Astrocyte (in vitro differentiated cells and primary cell): ENCODE data around the gene PLEKHG4B. TPM values are rescaled to one million over a fixed set of nuclear protein-coding genes. Genes with fewer than 3 reads are reported as not detected.

ENCODE experiments used
- DNase-seq: peaks from one replicate; pipeline ENCODE4 v3.0.0-alpha.2; 2010; ENCODE audit warnings: low read depth
- FAIRE-seq: peaks from 2 replicates; lab custom pipeline; 2011; peaks lifted over from hg19 to GRCh38; lab: Jason Lieb, UNC
- H2AFZ ChIP-seq: 2 replicates; pipeline ENCODE4 v1.6.0; 2012; ENCODE audit warnings: low read depth, low read length, inconsistent platforms
- H3K27ac ChIP-seq: 2 replicates; pipeline ENCODE4 v1.5.1; 2011; ENCODE audit warnings: low read depth, low read length, inconsistent platforms
- H3K27me3 ChIP-seq: 2 replicates; pipeline ENCODE4 v1.6.0; 2011; ENCODE audit warnings: low read length, inconsistent platforms; ENCODE audit not compliant: insufficient read depth
- H3K36me3 ChIP-seq: 2 replicates; pipeline ENCODE4 v1.5.1; 2011; ENCODE audit warnings: low read length, inconsistent platforms; ENCODE audit not compliant: insufficient read depth
- H3K4me1 ChIP-seq: 2 replicates; pipeline ENCODE4 v1.5.1; 2011; ENCODE audit warnings: low read length, inconsistent platforms; ENCODE audit not compliant: insufficient read depth
- H3K4me2 ChIP-seq: 2 replicates; pipeline ENCODE4 v1.6.0; 2012; ENCODE audit warnings: low read length, inconsistent platforms
- H3K4me3 ChIP-seq: 2 replicates; pipeline ENCODE4 v1.5.1; 2011; ENCODE audit warnings: low read depth, mild to moderate bottlenecking, low read length, inconsistent platforms; ENCODE audit not compliant: insufficient read depth
- H3K79me2 ChIP-seq: 2 replicates; pipeline ENCODE4 v1.6.0; 2012; ENCODE audit warnings: mild to moderate bottlenecking, low read length, inconsistent platforms; ENCODE audit not compliant: insufficient read depth
- H3K9ac ChIP-seq: 2 replicates; pipeline ENCODE4 v1.6.0; 2012; ENCODE audit warnings: mild to moderate bottlenecking, low read length, inconsistent platforms
- H3K9me3 ChIP-seq: 2 replicates; pipeline ENCODE4 v1.5.1; 2012; ENCODE audit warnings: low read depth, mild to moderate bottlenecking, low read length, inconsistent platforms; ENCODE audit not compliant: insufficient read depth
- H4K20me1 ChIP-seq: 2 replicates; pipeline ENCODE4 v1.6.0; 2012; ENCODE audit warnings: low read length, inconsistent platforms; ENCODE audit not compliant: insufficient read depth
- H3K27ac Mint-ChIP-seq: one replicate; pipeline ENCODE4 v1.8.0; 2021; ENCODE audit warnings: mild to moderate bottlenecking, mixed read lengths; ENCODE audit not compliant: unreplicated experiment
- H3K27me3 Mint-ChIP-seq: one replicate; pipeline ENCODE4 v1.8.0; 2021; ENCODE audit warnings: low read depth, mixed read lengths; ENCODE audit not compliant: unreplicated experiment
- H3K36me3 Mint-ChIP-seq: one replicate; pipeline ENCODE4 v1.8.0; 2021; ENCODE audit warnings: low read depth, mixed read lengths; ENCODE audit not compliant: unreplicated experiment
- H3K4me1 Mint-ChIP-seq: one replicate; pipeline ENCODE4 v1.8.0; 2021; ENCODE audit warnings: low read depth, mixed read lengths; ENCODE audit not compliant: unreplicated experiment
- H3K4me3 Mint-ChIP-seq: one replicate; pipeline ENCODE4 v1.8.0; 2021; ENCODE audit warnings: mild to moderate bottlenecking, moderate library complexity, mixed read lengths; ENCODE audit not compliant: unreplicated experiment
- H3K9me3 Mint-ChIP-seq: one replicate; pipeline ENCODE4 v1.8.0; 2021; ENCODE audit warnings: mild to moderate bottlenecking, mixed read lengths; ENCODE audit not compliant: unreplicated experiment
- EZH2 ChIP-seq: IDR thresholded peaks from 2 replicates; pipeline ENCODE4 v1.6.1; 2012; ENCODE audit warnings: mild to moderate bottlenecking, low read length, inconsistent platforms; ENCODE audit not compliant: insufficient read depth
- total RNA-seq: library from RNA; stranded (reverse); gene quantifications from 2 replicates; pipeline ENCODE4 v1.2.1, GENCODE V29; 2021
- TF ChIP-seq, protein P1 (sequence below): IDR thresholded peaks from 2 replicates; pipeline ENCODE4 v1.5.1; 2011; ENCODE audit warnings: low read depth, mild to moderate bottlenecking, inconsistent platforms, low read length, moderate library complexity; ENCODE audit not compliant: insufficient read depth

PLEKHG4B gene
- total RNA-seq, 1 donor from 2014 or later: 8.1 TPM

DNA sequence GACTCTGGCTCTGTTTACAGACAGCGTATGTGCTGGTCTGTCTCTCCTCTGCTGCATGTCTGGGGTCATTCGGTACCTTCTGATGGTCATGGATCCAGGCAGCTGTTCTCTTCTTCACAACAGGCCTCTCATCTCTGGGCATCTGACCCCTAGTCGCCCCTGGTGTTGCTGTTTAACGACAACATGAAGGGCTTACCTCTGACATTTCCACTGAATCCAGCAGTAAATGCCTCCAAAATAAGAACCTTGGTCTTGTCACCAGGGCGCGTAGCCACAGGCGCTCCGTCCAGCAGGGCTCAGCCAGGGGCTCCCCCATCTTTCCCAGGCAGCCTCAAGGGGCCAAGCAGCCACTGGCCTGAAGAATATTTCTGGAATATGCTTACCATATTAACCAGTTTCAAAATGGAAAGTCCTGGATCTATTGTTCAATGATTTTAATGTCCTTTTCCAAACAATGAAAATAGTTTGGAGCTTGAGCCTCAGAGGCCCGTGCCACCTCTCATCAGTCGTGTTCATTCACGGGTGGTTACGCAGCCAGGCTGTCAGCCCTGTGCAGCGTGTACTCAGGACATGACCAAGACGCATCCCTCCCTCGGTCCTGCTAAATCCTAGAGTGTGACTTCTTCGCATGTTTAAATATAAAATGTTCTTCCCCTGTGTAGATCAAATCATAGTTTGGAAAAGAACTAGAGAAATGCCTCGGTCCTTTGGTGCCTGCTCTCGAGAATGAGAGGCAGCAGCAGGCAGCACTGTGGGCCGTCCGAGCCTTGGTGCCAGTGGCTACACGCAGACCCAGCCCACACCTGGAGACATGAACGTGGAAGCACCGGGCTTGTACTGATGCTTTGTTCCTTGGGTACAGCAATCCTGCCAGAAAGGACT is 69.2 kb downstream of the PLEKHG4B start:
- Histone ChIP-seq H4K20me1 (no peaks in the 10 kb centered on the region), H3K4me3 (no peak overlapping the region), H2AFZ (no peak overlapping the region), H3K4me2 (peak overlapping the region; percentile 79), H3K4me1 (peaks cover 33% of the 10 kb centered on the region), H3K36me3 (no peaks in the 10 kb centered on the region), H3K9me3 (no peaks in the 10 kb centered on the region), H3K79me2 (no peaks in the 10 kb centered on the region), H3K27me3 (no peaks in the 10 kb centered on the region), H3K9ac (peak overlapping the region; percentile 79), H3K27ac (peak overlapping the region; percentile 91)
- H3K4me3 Mint-ChIP-seq: no peak overlapping the region
- peaks cover 2% of the 10 kb centered on the region for H3K36me3 Mint-ChIP-seq
- TF ChIP-seq EZH2: no peak
- TF ChIP-seq, protein P1, sequence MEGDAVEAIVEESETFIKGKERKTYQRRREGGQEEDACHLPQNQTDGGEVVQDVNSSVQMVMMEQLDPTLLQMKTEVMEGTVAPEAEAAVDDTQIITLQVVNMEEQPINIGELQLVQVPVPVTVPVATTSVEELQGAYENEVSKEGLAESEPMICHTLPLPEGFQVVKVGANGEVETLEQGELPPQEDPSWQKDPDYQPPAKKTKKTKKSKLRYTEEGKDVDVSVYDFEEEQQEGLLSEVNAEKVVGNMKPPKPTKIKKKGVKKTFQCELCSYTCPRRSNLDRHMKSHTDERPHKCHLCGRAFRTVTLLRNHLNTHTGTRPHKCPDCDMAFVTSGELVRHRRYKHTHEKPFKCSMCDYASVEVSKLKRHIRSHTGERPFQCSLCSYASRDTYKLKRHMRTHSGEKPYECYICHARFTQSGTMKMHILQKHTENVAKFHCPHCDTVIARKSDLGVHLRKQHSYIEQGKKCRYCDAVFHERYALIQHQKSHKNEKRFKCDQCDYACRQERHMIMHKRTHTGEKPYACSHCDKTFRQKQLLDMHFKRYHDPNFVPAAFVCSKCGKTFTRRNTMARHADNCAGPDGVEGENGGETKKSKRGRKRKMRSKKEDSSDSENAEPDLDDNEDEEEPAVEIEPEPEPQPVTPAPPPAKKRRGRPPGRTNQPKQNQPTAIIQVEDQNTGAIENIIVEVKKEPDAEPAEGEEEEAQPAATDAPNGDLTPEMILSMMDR: no peak
- H3K4me1 Mint-ChIP-seq: peaks cover 17% of the 10 kb centered on the region
- no peak overlapping the region for H3K27ac Mint-ChIP-seq
- DNase-seq: no peak
- no peak for FAIRE-seq
- H3K27me3 Mint-ChIP-seq: peaks cover 25% of the 10 kb centered on the region
- H3K9me3 Mint-ChIP-seq: peaks cover 5% of the 10 kb centered on the region

DNA sequence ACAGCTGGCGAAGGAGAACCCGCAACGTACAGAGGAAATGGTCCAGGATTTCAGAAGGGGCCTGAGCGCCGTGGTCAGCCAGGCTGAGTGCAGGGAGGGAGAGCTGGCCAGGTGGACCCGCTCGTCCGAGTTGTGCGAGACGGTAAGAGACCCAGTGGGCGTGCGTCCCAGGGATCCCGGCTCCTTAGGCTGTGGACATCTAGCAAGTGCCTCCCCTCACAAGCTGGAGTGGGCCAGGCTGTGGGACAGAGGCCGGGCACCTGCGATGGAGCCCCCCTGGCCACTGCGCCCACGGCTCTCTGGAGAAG is 69.8 kb downstream of the PLEKHG4B start:
- H3K27ac Mint-ChIP-seq: no peak overlapping the region
- peaks cover 5% of the 10 kb centered on the region for H3K9me3 Mint-ChIP-seq
- Histone ChIP-seq H4K20me1 (no peaks in the 10 kb centered on the region), H3K27me3 (no peaks in the 10 kb centered on the region), H3K4me3 (no peak overlapping the region), H3K27ac (no peak overlapping the region), H3K9ac (no peak overlapping the region), H3K4me2 (no peak overlapping the region), H3K79me2 (no peaks in the 10 kb centered on the region), H2AFZ (no peak overlapping the region), H3K4me1 (peaks cover 31% of the 10 kb centered on the region), H3K36me3 (no peaks in the 10 kb centered on the region), H3K9me3 (no peaks in the 10 kb centered on the region)
- peaks cover 17% of the 10 kb centered on the region for H3K4me1 Mint-ChIP-seq
- peaks cover 2% of the 10 kb centered on the region for H3K36me3 Mint-ChIP-seq
- peaks cover 23% of the 10 kb centered on the region for H3K27me3 Mint-ChIP-seq
- FAIRE-seq: no peak
- no peak for DNase-seq
- no peak overlapping the region for H3K4me3 Mint-ChIP-seq
- TF ChIP-seq, protein P1: no peak
- no peak for TF ChIP-seq EZH2

DNA sequence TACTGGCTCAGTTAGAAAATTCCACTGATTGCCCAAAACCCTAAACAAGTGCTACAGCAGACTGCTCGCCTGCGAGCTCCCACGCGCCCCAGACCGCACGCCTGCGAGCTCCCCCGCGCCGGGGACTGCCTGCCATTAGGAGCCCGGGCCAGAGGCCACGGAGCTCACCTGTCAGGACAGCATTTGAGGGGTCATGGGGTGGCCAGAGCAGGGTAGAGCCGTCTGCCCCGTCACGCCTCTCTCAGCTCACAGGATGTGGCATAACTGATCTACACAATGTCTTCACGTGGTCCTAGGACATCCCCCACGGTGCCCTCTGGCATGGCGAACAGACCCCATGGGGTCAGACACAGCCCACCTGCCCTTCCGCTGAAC is 70.2 kb downstream of the PLEKHG4B start:
- Histone ChIP-seq H2AFZ (no peak overlapping the region), H3K79me2 (no peaks in the 10 kb centered on the region), H3K36me3 (no peaks in the 10 kb centered on the region), H3K27me3 (no peaks in the 10 kb centered on the region), H3K9me3 (no peaks in the 10 kb centered on the region), H3K4me3 (no peak overlapping the region), H3K27ac (no peak overlapping the region), H3K9ac (no peak overlapping the region), H4K20me1 (no peaks in the 10 kb centered on the region), H3K4me2 (no peak overlapping the region), H3K4me1 (peaks cover 31% of the 10 kb centered on the region)
- peaks cover 2% of the 10 kb centered on the region for H3K36me3 Mint-ChIP-seq
- no peak for FAIRE-seq
- H3K27me3 Mint-ChIP-seq: peaks cover 19% of the 10 kb centered on the region
- H3K27ac Mint-ChIP-seq: no peak overlapping the region
- DNase-seq: no peak
- H3K9me3 Mint-ChIP-seq: peaks cover 5% of the 10 kb centered on the region
- TF ChIP-seq, protein P1: no peak
- TF ChIP-seq EZH2: no peak
- no peak overlapping the region for H3K4me3 Mint-ChIP-seq
- H3K4me1 Mint-ChIP-seq: peaks cover 17% of the 10 kb centered on the region
